WTC11 (cell line): Measurements from ENCODE around the gene MYO6. TPM values are rescaled to one million over a fixed set of nuclear protein-coding genes. Genes with fewer than 3 reads are reported as not detected.

Experiments
- ATAC-seq: fragments of 200-7000 bp; cut with Tn5 transposase; 2 replicates; pipeline ENCODE4 v1.10.0; 2021; ENCODE audit warnings: mild to moderate bottlenecking, moderate library complexity
- CTCF ChIA-PET: fragments of 300-600 bp; sonication (Branson Sonifier 250); formaldehyde crosslinking; loops from one replicate; lab custom pipeline; 2021; ENCODE audit warnings: antibody characterized with exemption; lab: Charles Lee
- POLR2A ChIA-PET: fragments of 350-600 bp; sonication (Branson Sonifier 250); formaldehyde crosslinking; loops from one replicate; lab custom pipeline; 2021; ENCODE audit warnings: antibody characterized with exemption; lab: Charles Lee
- DNase-seq: peaks from one replicate; pipeline ENCODE4 v3.0.0; 2021; ENCODE audit warnings: low spot score
- H3K27ac Mint-ChIP-seq: 2 replicates; pipeline ENCODE4 v1.8.0; 2021; ENCODE audit warnings: mixed read lengths
- H3K27me3 Mint-ChIP-seq: 2 replicates; pipeline ENCODE4 v1.8.0; 2021; ENCODE audit warnings: low read depth, mild to moderate bottlenecking, moderate library complexity, mixed read lengths
- H3K36me3 Mint-ChIP-seq: 2 replicates; pipeline ENCODE4 v1.8.0; 2021; ENCODE audit warnings: mixed read lengths
- H3K4me1 Mint-ChIP-seq: 2 replicates; pipeline ENCODE4 v1.8.0; 2022; ENCODE audit warnings: mixed read lengths
- H3K4me3 Mint-ChIP-seq: 2 replicates; pipeline ENCODE4 v1.8.0; 2021; ENCODE audit warnings: mild to moderate bottlenecking, moderate library complexity, mixed read lengths
- H3K9me3 Mint-ChIP-seq: 2 replicates; pipeline ENCODE4 v1.8.0; 2021; ENCODE audit warnings: mixed read lengths
- ATF6 ChIP-seq: sonication (generic); formaldehyde crosslinking; IDR thresholded peaks from 2 replicates; pipeline ENCODE4 v1.8.1; 2023; ENCODE audit warnings: mild to moderate bottlenecking, missing genetic modification reagents
- FOXJ3 ChIP-seq: sonication (generic); formaldehyde crosslinking; IDR thresholded peaks from 2 replicates; pipeline ENCODE4 v1.9.0; 2021; ENCODE audit warnings: missing genetic modification reagents, mild to moderate bottlenecking, borderline replicate concordance
- GRHL2 ChIP-seq: fragments of 250-450 bp; sonication (Bioruptor Pico); IDR thresholded peaks from 2 replicates; pipeline ENCODE4 v1.8.0; 2022; ENCODE audit warnings: mild to moderate bottlenecking, moderate library complexity; ENCODE audit not compliant: insufficient replicate concordance, severe bottlenecking
- NR2C2 ChIP-seq: sonication (generic); formaldehyde crosslinking; IDR thresholded peaks from 2 replicates; pipeline ENCODE4 v1.8.0; 2022; ENCODE audit warnings: mild to moderate bottlenecking, missing genetic modification reagents
- NR3C1 ChIP-seq: sonication (generic); formaldehyde crosslinking; conservative IDR thresholded peaks from 2 replicates; pipeline ENCODE4 v1.8.1; 2023; ENCODE audit warnings: low read depth, mild to moderate bottlenecking, missing genetic modification reagents
- SMAD4 ChIP-seq: sonication (generic); formaldehyde crosslinking; IDR thresholded peaks from 2 replicates; pipeline ENCODE4 v1.8.0; 2022; ENCODE audit warnings: mild to moderate bottlenecking, missing genetic modification reagents
- ZNF423 ChIP-seq: fragments of 250-450 bp; sonication (Bioruptor Pico); IDR thresholded peaks from 2 replicates; pipeline ENCODE4 v2.1.2; 2022; ENCODE audit warnings: mild to moderate bottlenecking, moderate library complexity
- ZNF532 ChIP-seq: fragments of 250-450 bp; sonication (Bioruptor Pico); IDR thresholded peaks from 2 replicates; pipeline ENCODE4 v1.9.0; 2021; ENCODE audit warnings: mild to moderate bottlenecking, borderline replicate concordance
- ZNF671 ChIP-seq: fragments of 250-450 bp; sonication (Bioruptor Pico); IDR thresholded peaks from 2 replicates; pipeline ENCODE4 v1.8.0; 2021; ENCODE audit warnings: mild to moderate bottlenecking
- total RNA-seq: library from RNA; stranded (reverse); gene quantifications from 3 replicates; pipeline ENCODE4 v1.2.3, GENCODE V29; 2021
- TF ChIP-seq, protein P1 (sequence below): sonication (generic); formaldehyde crosslinking; IDR thresholded peaks from 2 replicates; pipeline ENCODE4 v1.8.1; 2022; ENCODE audit warnings: mild to moderate bottlenecking, missing genetic modification reagents, moderate library complexity, borderline replicate concordance
- TF ChIP-seq, protein P2 (sequence below): sonication (generic); formaldehyde crosslinking; IDR thresholded peaks from 2 replicates; pipeline ENCODE4 v1.8.0; 2022; ENCODE audit warnings: mild to moderate bottlenecking, missing genetic modification reagents
- TF ChIP-seq, protein P3 (sequence below): sonication (generic); formaldehyde crosslinking; IDR thresholded peaks from 2 replicates; pipeline ENCODE4 v1.8.1; 2023; ENCODE audit warnings: mild to moderate bottlenecking, missing genetic modification reagents, borderline replicate concordance

Gene MYO6
- total RNA-seq, 1 experiment from 2014 or later, result 32.6 TPM

GRCh38 chr6:75786152-75786551 is 37.1 kb downstream of the MYO6 start:
- POLR2A ChIA-PET, result no interaction called here
- H3K4me3 Mint-ChIP-seq, result no peak overlapping the region
- no peak for TF ChIP-seq NR2C2 (CRISPR knock-in tag)
- no peak for TF ChIP-seq SMAD4 (CRISPR knock-in tag)
- no peak for TF ChIP-seq FOXJ3 (CRISPR knock-in tag)
- TF ChIP-seq, protein P1, sequence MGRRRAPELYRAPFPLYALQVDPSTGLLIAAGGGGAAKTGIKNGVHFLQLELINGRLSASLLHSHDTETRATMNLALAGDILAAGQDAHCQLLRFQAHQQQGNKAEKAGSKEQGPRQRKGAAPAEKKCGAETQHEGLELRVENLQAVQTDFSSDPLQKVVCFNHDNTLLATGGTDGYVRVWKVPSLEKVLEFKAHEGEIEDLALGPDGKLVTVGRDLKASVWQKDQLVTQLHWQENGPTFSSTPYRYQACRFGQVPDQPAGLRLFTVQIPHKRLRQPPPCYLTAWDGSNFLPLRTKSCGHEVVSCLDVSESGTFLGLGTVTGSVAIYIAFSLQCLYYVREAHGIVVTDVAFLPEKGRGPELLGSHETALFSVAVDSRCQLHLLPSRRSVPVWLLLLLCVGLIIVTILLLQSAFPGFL (CRISPR knock-in tag), result no peak
- TF ChIP-seq, all 79 proteins: peak for 0
- no peak for DNase-seq
- H3K27ac Mint-ChIP-seq, result no peak overlapping the region
- H3K9me3 Mint-ChIP-seq, result peaks cover 7% of the 10 kb centered on the region
- H3K36me3 Mint-ChIP-seq, result no peaks in the 10 kb centered on the region
- peaks cover 3% of the 10 kb centered on the region for H3K4me1 Mint-ChIP-seq
- CTCF ChIA-PET, result no interaction called here
- no peak for ATAC-seq
- H3K27me3 Mint-ChIP-seq, result no peaks in the 10 kb centered on the region

DNA sequence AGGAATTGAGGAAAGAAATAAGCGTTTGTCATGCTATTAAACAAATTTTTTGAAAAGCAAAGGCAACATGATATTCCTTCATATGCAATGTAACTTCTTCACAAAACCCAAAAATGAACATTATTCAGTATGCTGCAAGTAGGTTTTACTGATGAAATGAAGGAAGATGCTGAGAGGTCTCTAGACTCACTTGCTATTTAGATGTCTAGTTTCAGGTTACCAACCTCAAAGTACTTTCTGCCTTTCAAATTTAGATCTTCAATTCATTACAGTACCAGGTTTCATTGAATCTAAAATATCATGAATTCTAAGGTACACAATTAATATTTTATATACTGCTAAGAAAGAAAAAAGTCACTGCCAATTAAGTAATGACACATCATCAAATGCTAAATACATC is 39.9 kb downstream of the MYO6 start:
- CTCF ChIA-PET, result no interaction called here
- Mint-ChIP-seq H3K9me3 (peaks cover 4% of the 10 kb centered on the region), H3K4me3 (no peak overlapping the region), H3K4me1 (peaks cover 3% of the 10 kb centered on the region), H3K27ac (no peak overlapping the region), H3K27me3 (no peaks in the 10 kb centered on the region), H3K36me3 (no peaks in the 10 kb centered on the region)
- POLR2A ChIA-PET, result no interaction called here
- no peak for DNase-seq
- no peak for ATAC-seq
- TF ChIP-seq, protein P2, sequence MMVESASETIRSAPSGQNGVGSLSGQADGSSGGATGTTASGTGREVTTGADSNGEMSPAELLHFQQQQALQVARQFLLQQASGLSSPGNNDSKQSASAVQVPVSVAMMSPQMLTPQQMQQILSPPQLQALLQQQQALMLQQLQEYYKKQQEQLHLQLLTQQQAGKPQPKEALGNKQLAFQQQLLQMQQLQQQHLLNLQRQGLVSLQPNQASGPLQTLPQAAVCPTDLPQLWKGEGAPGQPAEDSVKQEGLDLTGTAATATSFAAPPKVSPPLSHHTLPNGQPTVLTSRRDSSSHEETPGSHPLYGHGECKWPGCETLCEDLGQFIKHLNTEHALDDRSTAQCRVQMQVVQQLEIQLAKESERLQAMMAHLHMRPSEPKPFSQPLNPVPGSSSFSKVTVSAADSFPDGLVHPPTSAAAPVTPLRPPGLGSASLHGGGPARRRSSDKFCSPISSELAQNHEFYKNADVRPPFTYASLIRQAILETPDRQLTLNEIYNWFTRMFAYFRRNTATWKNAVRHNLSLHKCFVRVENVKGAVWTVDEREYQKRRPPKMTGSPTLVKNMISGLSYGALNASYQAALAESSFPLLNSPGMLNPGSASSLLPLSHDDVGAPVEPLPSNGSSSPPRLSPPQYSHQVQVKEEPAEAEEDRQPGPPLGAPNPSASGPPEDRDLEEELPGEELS (CRISPR knock-in tag), result no peak
- TF ChIP-seq GRHL2 (CRISPR knock-in tag) (no peak), ZNF671 (CRISPR knock-in tag) (no peak)

DNA sequence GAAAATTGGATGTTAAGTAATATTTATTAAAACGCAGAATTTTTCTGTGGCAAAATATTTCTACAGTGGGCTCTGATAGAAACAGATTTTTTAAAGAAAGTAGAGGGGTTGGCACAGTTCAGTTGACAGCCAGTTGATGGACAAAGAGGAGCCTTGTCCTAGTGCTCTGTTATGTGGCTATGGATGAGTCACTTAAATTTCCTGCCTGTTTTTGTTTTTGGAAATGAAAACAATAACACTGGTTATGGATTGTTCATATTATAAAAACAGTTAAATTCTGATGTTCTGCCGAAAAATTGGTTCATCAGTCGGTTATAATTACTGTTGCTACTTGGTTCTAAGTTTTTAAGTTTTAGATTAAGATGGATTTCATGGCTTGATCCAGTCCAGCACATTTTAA is 42.8 kb downstream of the MYO6 start:
- Mint-ChIP-seq H3K27ac (no peak overlapping the region), H3K36me3 (no peaks in the 10 kb centered on the region), H3K9me3 (peaks cover 4% of the 10 kb centered on the region; the same call in 1 of the 2 replicates), H3K27me3 (no peaks in the 10 kb centered on the region), H3K4me3 (no peak overlapping the region), H3K4me1 (peaks cover 9% of the 10 kb centered on the region)
- no peak for DNase-seq
- ChIA-PET CTCF (no interaction called here), POLR2A (no interaction called here)
- TF ChIP-seq ZNF532 (CRISPR knock-in tag) (no peak), NR3C1 (CRISPR knock-in tag) (no peak), ATF6 (CRISPR knock-in tag) (no peak), ZNF423 (no peak)
- TF ChIP-seq, protein P3, sequence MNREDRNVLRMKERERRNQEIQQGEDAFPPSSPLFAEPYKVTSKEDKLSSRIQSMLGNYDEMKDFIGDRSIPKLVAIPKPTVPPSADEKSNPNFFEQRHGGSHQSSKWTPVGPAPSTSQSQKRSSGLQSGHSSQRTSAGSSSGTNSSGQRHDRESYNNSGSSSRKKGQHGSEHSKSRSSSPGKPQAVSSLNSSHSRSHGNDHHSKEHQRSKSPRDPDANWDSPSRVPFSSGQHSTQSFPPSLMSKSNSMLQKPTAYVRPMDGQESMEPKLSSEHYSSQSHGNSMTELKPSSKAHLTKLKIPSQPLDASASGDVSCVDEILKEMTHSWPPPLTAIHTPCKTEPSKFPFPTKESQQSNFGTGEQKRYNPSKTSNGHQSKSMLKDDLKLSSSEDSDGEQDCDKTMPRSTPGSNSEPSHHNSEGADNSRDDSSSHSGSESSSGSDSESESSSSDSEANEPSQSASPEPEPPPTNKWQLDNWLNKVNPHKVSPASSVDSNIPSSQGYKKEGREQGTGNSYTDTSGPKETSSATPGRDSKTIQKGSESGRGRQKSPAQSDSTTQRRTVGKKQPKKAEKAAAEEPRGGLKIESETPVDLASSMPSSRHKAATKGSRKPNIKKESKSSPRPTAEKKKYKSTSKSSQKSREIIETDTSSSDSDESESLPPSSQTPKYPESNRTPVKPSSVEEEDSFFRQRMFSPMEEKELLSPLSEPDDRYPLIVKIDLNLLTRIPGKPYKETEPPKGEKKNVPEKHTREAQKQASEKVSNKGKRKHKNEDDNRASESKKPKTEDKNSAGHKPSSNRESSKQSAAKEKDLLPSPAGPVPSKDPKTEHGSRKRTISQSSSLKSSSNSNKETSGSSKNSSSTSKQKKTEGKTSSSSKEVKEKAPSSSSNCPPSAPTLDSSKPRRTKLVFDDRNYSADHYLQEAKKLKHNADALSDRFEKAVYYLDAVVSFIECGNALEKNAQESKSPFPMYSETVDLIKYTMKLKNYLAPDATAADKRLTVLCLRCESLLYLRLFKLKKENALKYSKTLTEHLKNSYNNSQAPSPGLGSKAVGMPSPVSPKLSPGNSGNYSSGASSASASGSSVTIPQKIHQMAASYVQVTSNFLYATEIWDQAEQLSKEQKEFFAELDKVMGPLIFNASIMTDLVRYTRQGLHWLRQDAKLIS, result no peak
- no peak for ATAC-seq
